HEK293 (cell line): ENCODE measurements around the gene CXCL17.

Experiments
- CTCF ChIA-PET: fragments of 350-600 bp; formaldehyde crosslinking; extraction: SDS; loops from one replicate; lab custom pipeline; 2021; ENCODE audit warnings: antibody characterized with exemption; lab: Yijun Ruan, JAX
- POLR2A ChIA-PET: fragments of 300-600 bp; formaldehyde crosslinking; extraction: SDS; loops from one replicate; lab custom pipeline; 2020; ENCODE audit warnings: antibody characterized with exemption, inconsistent platforms; lab: Yijun Ruan, JAX
- H3K27ac ChIP-seq: fragments of 200-500 bp; sonication (Bioruptor generic); 2 replicates; pipeline ENCODE4 v1.5.1; 2014; ENCODE audit warnings: low read depth, low read length, control low read depth, inconsistent platforms; ENCODE audit errors: extremely low read depth
- H3K36me3 ChIP-seq, 2 experiments: fragments of 200-500 bp in 1 of 2; sonication (Bioruptor generic) in 1 of 2; 1 replicate in 1 of 2; 2 replicates in 1 of 2; pipeline ENCODE4 v1.5.1; 2014 to 2017; ENCODE audit warnings: inconsistent platforms in 2 of 2, low read length in 2 of 2; ENCODE audit not compliant: control insufficient read depth in 2 of 2, insufficient read depth in 1 of 2
- H3K4me1 ChIP-seq: fragments of 200-500 bp; sonication (Bioruptor generic); 2 replicates; pipeline ENCODE4 v1.5.1; 2014; ENCODE audit warnings: mild to moderate bottlenecking, low read length, inconsistent platforms; ENCODE audit not compliant: control insufficient read depth, insufficient read depth
- H3K4me3 ChIP-seq: 2 replicates; pipeline ENCODE4 v1.5.1; 2011; ENCODE audit warnings: low read depth, mild to moderate bottlenecking, control low read depth, low read length, moderate library complexity
- H3K9me3 ChIP-seq: fragments of 200-500 bp; sonication (Bioruptor generic); 2 replicates; pipeline ENCODE4 v1.5.1; 2014; ENCODE audit warnings: low read depth, low read length, inconsistent platforms; ENCODE audit not compliant: control insufficient read depth, insufficient read depth
- GLI4 ChIP-seq: fragments of 450-650 bp; formaldehyde crosslinking; IDR thresholded peaks from 2 replicates; pipeline ENCODE4 v1.5.1; 2016; ENCODE audit warnings: missing biosample characterization, missing genetic modification characterization
- HOXC10 ChIP-seq: sonication (generic); formaldehyde crosslinking; IDR thresholded peaks from 2 replicates; pipeline ENCODE4 v1.8.1; 2023; ENCODE audit warnings: mild to moderate bottlenecking, missing genetic modification reagents
- KLF8 ChIP-seq: fragments of 450-650 bp; formaldehyde crosslinking; IDR thresholded peaks from 2 replicates; pipeline ENCODE4 v1.5.1; 2016; ENCODE audit warnings: missing biosample characterization, missing genetic modification characterization
- KLF9 ChIP-seq: fragments of 450-650 bp; formaldehyde crosslinking; IDR thresholded peaks from 2 replicates; pipeline ENCODE4 v1.5.1; 2016; ENCODE audit warnings: missing biosample characterization, missing genetic modification characterization, low read depth
- MEIS1 ChIP-seq: sonication (generic); formaldehyde crosslinking; IDR thresholded peaks from 2 replicates; pipeline ENCODE4 v1.8.1; 2022; ENCODE audit warnings: missing genetic modification reagents, mild to moderate bottlenecking, borderline replicate concordance
- MYNN ChIP-seq: fragments of 450-650 bp; formaldehyde crosslinking; IDR thresholded peaks from 2 replicates; pipeline ENCODE4 v1.5.1; 2016; ENCODE audit warnings: missing biosample characterization, missing genetic modification characterization, borderline replicate concordance
- PRDM1 ChIP-seq: fragments of 450-650 bp; formaldehyde crosslinking; IDR thresholded peaks from 2 replicates; pipeline ENCODE4; 2016; ENCODE audit warnings: missing biosample characterization, missing genetic modification characterization
- TCF7L2 ChIP-seq: IDR thresholded peaks from 2 replicates; pipeline ENCODE4 v1.6.1; 2011; ENCODE audit warnings: low read depth, mild to moderate bottlenecking, inconsistent platforms, low read length, moderate library complexity, borderline replicate concordance
- ZBTB20 ChIP-seq: fragments of 450-650 bp; formaldehyde crosslinking; IDR thresholded peaks from 2 replicates; pipeline ENCODE4 v1.5.1; 2016; ENCODE audit warnings: missing biosample characterization, missing genetic modification characterization
- ZFHX2 ChIP-seq: fragments of 450-650 bp; formaldehyde crosslinking; conservative IDR thresholded peaks from 2 replicates; pipeline ENCODE4 v1.5.1; 2016; ENCODE audit warnings: missing biosample characterization, missing genetic modification characterization
- ZNF366 ChIP-seq: fragments of 450-650 bp; formaldehyde crosslinking; conservative IDR thresholded peaks from 2 replicates; pipeline ENCODE4 v1.5.1; 2016; ENCODE audit warnings: missing biosample characterization, missing genetic modification characterization
- ZNF529 ChIP-seq: fragments of 450-650 bp; formaldehyde crosslinking; IDR thresholded peaks from 2 replicates; pipeline ENCODE4 v1.5.1; 2017; ENCODE audit warnings: missing genetic modification characterization, missing biosample characterization; ENCODE audit not compliant: insufficient replicate concordance
- ZNF561 ChIP-seq: fragments of 450-650 bp; IDR thresholded peaks from 2 replicates; pipeline ENCODE4 v1.5.1; 2018; ENCODE audit warnings: missing biosample characterization, missing genetic modification characterization, borderline replicate concordance
- ZNF571 ChIP-seq: fragments of 450-650 bp; formaldehyde crosslinking; IDR thresholded peaks from 2 replicates; pipeline ENCODE4 v1.5.0; 2017; ENCODE audit warnings: missing biosample characterization, missing genetic modification characterization
- ZNF654 ChIP-seq: fragments of 450-650 bp; formaldehyde crosslinking; IDR thresholded peaks from 2 replicates; pipeline ENCODE4 v1.5.1; 2016; ENCODE audit warnings: low read depth, missing biosample characterization, missing genetic modification characterization
- ZNF660 ChIP-seq: fragments of 450-650 bp; IDR thresholded peaks from 2 replicates; pipeline ENCODE4 v1.5.1; 2018; ENCODE audit warnings: missing biosample characterization, mild to moderate bottlenecking, missing genetic modification characterization
- TF ChIP-seq, protein P1 (sequence below): fragments of 450-650 bp; formaldehyde crosslinking; IDR thresholded peaks from 2 replicates; pipeline ENCODE4 v1.5.1; 2016; ENCODE audit warnings: missing biosample characterization, missing genetic modification characterization
- TF ChIP-seq, protein P2 (sequence below): fragments of 450-650 bp; formaldehyde crosslinking; IDR thresholded peaks from 2 replicates; pipeline ENCODE4 v1.5.1; 2016; ENCODE audit warnings: missing biosample characterization, missing genetic modification characterization
- TF ChIP-seq, protein P3 (sequence below): fragments of 450-650 bp; formaldehyde crosslinking; IDR thresholded peaks from 2 replicates; pipeline ENCODE4 v1.5.1; 2017; ENCODE audit warnings: missing biosample characterization, missing genetic modification characterization
- TF ChIP-seq, protein P4 (sequence below): fragments of 450-650 bp; formaldehyde crosslinking; IDR thresholded peaks from 2 replicates; pipeline ENCODE4 v1.5.1; 2017; ENCODE audit warnings: missing biosample characterization, missing genetic modification characterization
- TF ChIP-seq, protein P5 (sequence below): fragments of 450-650 bp; formaldehyde crosslinking; IDR thresholded peaks from 2 replicates; pipeline ENCODE4 v1.5.1; 2016; ENCODE audit warnings: missing biosample characterization, missing genetic modification characterization

CXCL17 gene

DNA sequence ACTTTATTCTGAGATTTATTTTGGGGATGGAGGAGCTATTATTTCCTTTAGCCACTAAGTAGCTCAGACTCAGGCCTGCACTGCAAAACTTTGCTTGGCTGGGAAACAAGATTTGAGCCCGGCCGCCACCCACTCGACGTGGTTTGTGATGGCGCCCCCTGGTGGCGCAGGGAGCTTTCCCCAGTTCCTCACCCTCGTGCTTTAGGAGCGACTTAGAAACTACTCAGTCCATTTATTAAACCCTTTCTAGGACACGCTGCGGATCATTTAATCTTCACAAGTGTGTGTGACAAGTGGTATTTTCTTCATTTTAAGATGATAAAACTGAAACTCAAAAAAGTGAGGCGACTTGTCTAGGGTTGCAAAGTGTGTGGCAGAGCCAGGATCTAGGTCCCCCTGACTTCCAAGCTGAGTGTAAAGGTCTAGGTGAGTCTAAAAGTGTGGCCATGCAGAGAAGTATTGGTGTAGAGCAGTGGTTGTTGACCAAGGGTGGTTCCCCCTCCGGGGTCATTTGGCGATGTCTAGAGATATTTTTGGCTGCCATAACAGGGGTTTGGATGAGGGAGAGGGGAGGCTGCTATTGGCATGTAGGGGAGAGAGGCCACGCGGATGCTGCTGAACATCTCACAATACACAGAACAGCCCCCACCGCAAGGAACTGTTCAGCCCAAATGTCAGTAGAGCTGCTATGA lies 2.2 kb downstream of the CXCL17 start:
- Histone ChIP-seq H3K4me3 (no peak overlapping the region), H3K9me3 (no peaks in the 10 kb centered on the region), H3K4me1 (peaks cover 10% of the 10 kb centered on the region), H3K27ac (no peak overlapping the region), H3K36me3 (no peaks in the 10 kb centered on the region)
- no peak for TF ChIP-seq PRDM1
- TF ChIP-seq MEIS1 (CRISPR knock-in tag): no peak
- TF ChIP-seq ZNF654: peak; percentile 16
- peak; percentile 70; the same call in 1 of the 2 replicates for TF ChIP-seq ZNF561 (tag by site-specific recombination)
- TF ChIP-seq ZNF529 (tag by site-specific recombination): no peak
- TF ChIP-seq ZFHX2 (tag by site-specific recombination): peak; percentile 72
- no peak for TF ChIP-seq MYNN
- TF ChIP-seq ZNF660 (tag by site-specific recombination): peak; percentile 77; the same call in 1 of the 2 replicates
- TF ChIP-seq ZBTB20: no peak
- no peak for TF ChIP-seq TCF7L2
- TF ChIP-seq, protein P1, sequence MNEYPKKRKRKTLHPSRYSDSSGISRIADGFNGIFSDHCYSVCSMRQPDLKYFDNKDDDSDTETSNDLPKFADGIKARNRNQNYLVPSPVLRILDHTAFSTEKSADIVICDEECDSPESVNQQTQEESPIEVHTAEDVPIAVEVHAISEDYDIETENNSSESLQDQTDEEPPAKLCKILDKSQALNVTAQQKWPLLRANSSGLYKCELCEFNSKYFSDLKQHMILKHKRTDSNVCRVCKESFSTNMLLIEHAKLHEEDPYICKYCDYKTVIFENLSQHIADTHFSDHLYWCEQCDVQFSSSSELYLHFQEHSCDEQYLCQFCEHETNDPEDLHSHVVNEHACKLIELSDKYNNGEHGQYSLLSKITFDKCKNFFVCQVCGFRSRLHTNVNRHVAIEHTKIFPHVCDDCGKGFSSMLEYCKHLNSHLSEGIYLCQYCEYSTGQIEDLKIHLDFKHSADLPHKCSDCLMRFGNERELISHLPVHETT (tag by site-specific recombination): no peak
- TF ChIP-seq, protein P2, sequence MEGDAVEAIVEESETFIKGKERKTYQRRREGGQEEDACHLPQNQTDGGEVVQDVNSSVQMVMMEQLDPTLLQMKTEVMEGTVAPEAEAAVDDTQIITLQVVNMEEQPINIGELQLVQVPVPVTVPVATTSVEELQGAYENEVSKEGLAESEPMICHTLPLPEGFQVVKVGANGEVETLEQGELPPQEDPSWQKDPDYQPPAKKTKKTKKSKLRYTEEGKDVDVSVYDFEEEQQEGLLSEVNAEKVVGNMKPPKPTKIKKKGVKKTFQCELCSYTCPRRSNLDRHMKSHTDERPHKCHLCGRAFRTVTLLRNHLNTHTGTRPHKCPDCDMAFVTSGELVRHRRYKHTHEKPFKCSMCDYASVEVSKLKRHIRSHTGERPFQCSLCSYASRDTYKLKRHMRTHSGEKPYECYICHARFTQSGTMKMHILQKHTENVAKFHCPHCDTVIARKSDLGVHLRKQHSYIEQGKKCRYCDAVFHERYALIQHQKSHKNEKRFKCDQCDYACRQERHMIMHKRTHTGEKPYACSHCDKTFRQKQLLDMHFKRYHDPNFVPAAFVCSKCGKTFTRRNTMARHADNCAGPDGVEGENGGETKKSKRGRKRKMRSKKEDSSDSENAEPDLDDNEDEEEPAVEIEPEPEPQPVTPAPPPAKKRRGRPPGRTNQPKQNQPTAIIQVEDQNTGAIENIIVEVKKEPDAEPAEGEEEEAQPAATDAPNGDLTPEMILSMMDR (tag by site-specific recombination): peak; percentile 80
- no peak for TF ChIP-seq HOXC10 (CRISPR knock-in tag)
- TF ChIP-seq KLF9 (tag by site-specific recombination): 0 out of 2 replicates have a peak, but pooled peaks have one; percentile 9
- TF ChIP-seq, protein P3, sequence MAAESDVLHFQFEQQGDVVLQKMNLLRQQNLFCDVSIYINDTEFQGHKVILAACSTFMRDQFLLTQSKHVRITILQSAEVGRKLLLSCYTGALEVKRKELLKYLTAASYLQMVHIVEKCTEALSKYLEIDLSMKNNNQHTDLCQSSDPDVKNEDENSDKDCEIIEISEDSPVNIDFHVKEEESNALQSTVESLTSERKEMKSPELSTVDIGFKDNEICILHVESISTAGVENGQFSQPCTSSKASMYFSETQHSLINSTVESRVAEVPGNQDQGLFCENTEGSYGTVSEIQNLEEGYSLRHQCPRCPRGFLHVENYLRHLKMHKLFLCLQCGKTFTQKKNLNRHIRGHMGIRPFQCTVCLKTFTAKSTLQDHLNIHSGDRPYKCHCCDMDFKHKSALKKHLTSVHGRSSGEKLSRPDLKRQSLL (tag by site-specific recombination): no peak
- no peak for TF ChIP-seq GLI4 (tag by site-specific recombination)
- TF ChIP-seq KLF8 (tag by site-specific recombination): 0 out of 2 replicates have a peak, but pooled peaks have one; percentile 25
- TF ChIP-seq, protein P4, sequence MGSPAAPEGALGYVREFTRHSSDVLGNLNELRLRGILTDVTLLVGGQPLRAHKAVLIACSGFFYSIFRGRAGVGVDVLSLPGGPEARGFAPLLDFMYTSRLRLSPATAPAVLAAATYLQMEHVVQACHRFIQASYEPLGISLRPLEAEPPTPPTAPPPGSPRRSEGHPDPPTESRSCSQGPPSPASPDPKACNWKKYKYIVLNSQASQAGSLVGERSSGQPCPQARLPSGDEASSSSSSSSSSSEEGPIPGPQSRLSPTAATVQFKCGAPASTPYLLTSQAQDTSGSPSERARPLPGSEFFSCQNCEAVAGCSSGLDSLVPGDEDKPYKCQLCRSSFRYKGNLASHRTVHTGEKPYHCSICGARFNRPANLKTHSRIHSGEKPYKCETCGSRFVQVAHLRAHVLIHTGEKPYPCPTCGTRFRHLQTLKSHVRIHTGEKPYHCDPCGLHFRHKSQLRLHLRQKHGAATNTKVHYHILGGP (tag by site-specific recombination): no peak
- TF ChIP-seq ZNF366 (tag by site-specific recombination): no peak
- TF ChIP-seq, protein P5, sequence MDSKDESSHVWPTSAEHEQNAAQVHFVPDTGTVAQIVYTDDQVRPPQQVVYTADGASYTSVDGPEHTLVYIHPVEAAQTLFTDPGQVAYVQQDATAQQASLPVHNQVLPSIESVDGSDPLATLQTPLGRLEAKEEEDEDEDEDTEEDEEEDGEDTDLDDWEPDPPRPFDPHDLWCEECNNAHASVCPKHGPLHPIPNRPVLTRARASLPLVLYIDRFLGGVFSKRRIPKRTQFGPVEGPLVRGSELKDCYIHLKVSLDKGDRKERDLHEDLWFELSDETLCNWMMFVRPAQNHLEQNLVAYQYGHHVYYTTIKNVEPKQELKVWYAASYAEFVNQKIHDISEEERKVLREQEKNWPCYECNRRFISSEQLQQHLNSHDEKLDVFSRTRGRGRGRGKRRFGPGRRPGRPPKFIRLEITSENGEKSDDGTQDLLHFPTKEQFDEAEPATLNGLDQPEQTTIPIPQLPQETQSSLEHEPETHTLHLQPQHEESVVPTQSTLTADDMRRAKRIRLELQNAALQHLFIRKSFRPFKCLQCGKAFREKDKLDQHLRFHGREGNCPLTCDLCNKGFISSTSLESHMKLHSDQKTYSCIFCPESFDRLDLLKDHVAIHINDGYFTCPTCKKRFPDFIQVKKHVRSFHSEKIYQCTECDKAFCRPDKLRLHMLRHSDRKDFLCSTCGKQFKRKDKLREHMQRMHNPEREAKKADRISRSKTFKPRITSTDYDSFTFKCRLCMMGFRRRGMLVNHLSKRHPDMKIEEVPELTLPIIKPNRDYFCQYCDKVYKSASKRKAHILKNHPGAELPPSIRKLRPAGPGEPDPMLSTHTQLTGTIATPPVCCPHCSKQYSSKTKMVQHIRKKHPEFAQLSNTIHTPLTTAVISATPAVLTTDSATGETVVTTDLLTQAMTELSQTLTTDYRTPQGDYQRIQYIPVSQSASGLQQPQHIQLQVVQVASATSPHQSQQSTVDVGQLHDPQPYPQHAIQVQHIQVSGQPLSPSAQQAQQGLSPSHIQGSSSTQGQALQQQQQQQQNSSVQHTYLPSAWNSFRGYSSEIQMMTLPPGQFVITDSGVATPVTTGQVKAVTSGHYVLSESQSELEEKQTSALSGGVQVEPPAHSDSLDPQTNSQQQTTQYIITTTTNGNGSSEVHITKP: peak; percentile 50; the same call in 1 of the 2 replicates
- TF ChIP-seq ZNF571 (tag by site-specific recombination): no peak
- POLR2A ChIA-PET: interaction anchor here (0.8 to 1.9 kb wide), 3 partner anchors 32 to 194 kb away, joined by 3 to 7 read pairs (median 3); no protein-coding TSS in a partner anchor
- CTCF ChIA-PET: interaction anchor here (0.5 to 3.3 kb wide), 80 partner anchors 9 to 1493 kb away, joined by 3 to 91 read pairs (median 5); partner anchors contain the start of genes CEACAM1 and LIPE
